Endothelial cell of umbilical vein (primary cell): ENCODE data around the gene MIA. TPM values are rescaled to one million over a fixed set of nuclear protein-coding genes. Genes with fewer than 3 reads are reported as not detected.

Experiments used
- BruUV-seq: library from RNA; stranded (reverse); fragments of 400-500 nt; replicated peaks from 2 replicates; lab custom pipeline; 2021; lab: Mats Ljungman, UMichigan
- CTCF ChIA-PET: fragments of 300-600, 350-600 bp; sonication (Branson Sonifier 250); formaldehyde crosslinking; loops from one replicate; lab custom pipeline; 2021; ENCODE audit warnings: antibody characterized with exemption, inconsistent platforms; lab: Charles Lee
- POLR2A ChIA-PET: fragments of 300-600, 350-600 bp; sonication (Branson Sonifier 250); formaldehyde crosslinking; loops from one replicate; lab custom pipeline; 2021; ENCODE audit warnings: antibody characterized with exemption, inconsistent platforms; lab: Charles Lee
- DNase-seq: peaks from one replicate; pipeline ENCODE4 v3.0.0-alpha.2; 2011; ENCODE audit warnings: low read depth, low spot score
- FAIRE-seq: peaks from 2 replicates; lab custom pipeline; 2011; peaks lifted over from hg19 to GRCh38; lab: Jason Lieb, UNC
- H2AFZ ChIP-seq: 2 replicates; pipeline ENCODE4 v1.6.0; 2012; ENCODE audit warnings: low read depth, low read length, control low read depth, inconsistent platforms
- H3K27ac ChIP-seq: 2 replicates; pipeline ENCODE4 v1.5.1; 2011; ENCODE audit warnings: low read depth, mild to moderate bottlenecking, control low read depth, low read length, moderate library complexity; ENCODE audit not compliant: insufficient read depth
- H3K27me3 ChIP-seq, 2 experiments: 2 replicates each; pipeline versions ENCODE4 v1.6.0 to v1.6.1; 2011; ENCODE audit warnings: low read length in 2 of 2, mixed read lengths in 1 of 2; ENCODE audit not compliant: control insufficient read depth in 2 of 2, insufficient read depth in 2 of 2
- H3K36me3 ChIP-seq, 2 experiments: 2 replicates in 1 of 2; 3 replicates in 1 of 2; pipeline ENCODE4 v1.5.1; 2011; ENCODE audit warnings: low read length in 2 of 2, mild to moderate bottlenecking in 1 of 2, moderate library complexity in 1 of 2; ENCODE audit not compliant: control insufficient read depth in 2 of 2, insufficient read depth in 2 of 2; ENCODE audit errors: extremely low read depth in 1 of 2
- H3K4me1 ChIP-seq: 3 replicates; pipeline ENCODE4 v1.5.1; 2011; ENCODE audit warnings: mild to moderate bottlenecking, low read length; ENCODE audit not compliant: control insufficient read depth, insufficient read depth; ENCODE audit errors: extremely low read depth
- H3K4me2 ChIP-seq: 2 replicates; pipeline ENCODE4 v1.6.1; 2011; ENCODE audit warnings: low read length, control low read depth, mixed read lengths; ENCODE audit not compliant: insufficient read depth
- H3K4me3 ChIP-seq, 3 experiments: fragments of 200-600 bp in 1 of 3; sonication (generic), shearing (Covaris generic) in 1 of 3; replicated peaks in 1 of 3; 2 replicates each; pipeline ENCODE4 v1.5.1; 2011 to 2016; ENCODE audit warnings: control low read depth in 3 of 3, low read length in 3 of 3, mild to moderate bottlenecking in 2 of 3, inconsistent platforms in 1 of 3, low read depth in 1 of 3, moderate library complexity in 1 of 3; ENCODE audit not compliant: insufficient read depth in 1 of 3
- H3K79me2 ChIP-seq: 2 replicates; pipeline ENCODE4 v1.6.0; 2012; ENCODE audit warnings: low read length, inconsistent platforms; ENCODE audit not compliant: control insufficient read depth, insufficient read depth
- H3K9ac ChIP-seq: replicated peaks from 2 replicates; pipeline ENCODE3; 2011; ENCODE audit warnings: low read length, control low read depth; ENCODE audit not compliant: insufficient read depth; ENCODE audit errors: extremely low read depth
- H3K9me1 ChIP-seq: replicated peaks from 3 replicates; pipeline ENCODE4 v1.6.0; 2011; ENCODE audit warnings: mild to moderate bottlenecking, low read length; ENCODE audit not compliant: control insufficient read depth, insufficient read depth; ENCODE audit errors: extremely low read depth
- H3K9me3 ChIP-seq: replicated peaks from 2 replicates; pipeline ENCODE4 v1.5.1; 2012; ENCODE audit warnings: low read length, inconsistent platforms; ENCODE audit not compliant: control insufficient read depth, insufficient read depth
- H4K20me1 ChIP-seq: replicated peaks from 2 replicates; pipeline ENCODE3; 2011; ENCODE audit warnings: mild to moderate bottlenecking, low read length; ENCODE audit not compliant: control insufficient read depth, insufficient read depth; ENCODE audit errors: extremely low read depth
- EZH2 ChIP-seq: IDR thresholded peaks from 2 replicates; pipeline ENCODE4 v1.6.1; 2012; ENCODE audit warnings: borderline replicate concordance, low read depth, mild to moderate bottlenecking, moderate library complexity, low read length, inconsistent platforms; ENCODE audit not compliant: severe bottlenecking
- FOS ChIP-seq: IDR thresholded peaks from 2 replicates; pipeline ENCODE4 v1.6.1; 2011; ENCODE audit warnings: mild to moderate bottlenecking, low read length, moderate library complexity, borderline replicate concordance; ENCODE audit not compliant: insufficient read depth
- JUN ChIP-seq: IDR thresholded peaks from 2 replicates; pipeline ENCODE4 v1.6.1; 2011; ENCODE audit warnings: borderline replicate concordance, low read depth; ENCODE audit not compliant: insufficient read length, insufficient read depth
- MYC ChIP-seq: IDR thresholded peaks from one replicate; pipeline ENCODE4 v1.6.1; 2011; ENCODE audit warnings: mild to moderate bottlenecking, low read depth, low read length
- POLR2A ChIP-seq: IDR thresholded peaks from 2 replicates; pipeline ENCODE4 v1.6.1; 2012; ENCODE audit warnings: low read depth, mild to moderate bottlenecking, control low read depth, low read length
- POLR2AphosphoS5 ChIP-seq: IDR thresholded peaks from 2 replicates; pipeline ENCODE4 v1.6.1; 2012; ENCODE audit warnings: low read depth, mild to moderate bottlenecking, control low read depth, low read length, moderate library complexity; ENCODE audit not compliant: insufficient read depth
- dilution Hi-C: fragments of 300-500 bp; cut with MboI; formaldehyde crosslinking; loops from one replicate; pipeline ENCODE4 v1.15.0; 2019; ENCODE audit warnings: low sequenced_read_pairs; ENCODE audit not compliant: extremely low pct_ligation_motif_present
- intact Hi-C: fragments of 100-400 bp; cut with micrococcal nuclease; formaldehyde crosslinking; loops from one replicate; pipeline ENCODE4 v1.10.0; 2022
- polyA plus RNA-seq, 4 experiments: library from polyadenylated mRNA; depleted of rRNA in 3 of 4; stranded (reverse) in 3 of 4; unstranded in 1 of 4; fragments of >200 nt; gene quantifications; 2 replicates each; pipeline versions ENCODE4 v1.2.1 to v1.2.3, GENCODE V29; 2011 to 2012; ENCODE audit warnings: missing spikeins in 1 of 4
- total RNA-seq: library from RNA; stranded (reverse); gene quantifications from 2 replicates; pipeline ENCODE4 v1.2.3, GENCODE V29; 2021
- TF ChIP-seq, protein P1 (sequence below), 2 donors: IDR thresholded peaks; 1 replicate in 1 of 2; 2 replicates in 1 of 2; pipeline ENCODE4 v1.5.1; 2011; ENCODE audit warnings: low read length in 2 of 2, mild to moderate bottlenecking in 2 of 2, moderate library complexity in 2 of 2, control low read depth in 1 of 2, inconsistent platforms in 1 of 2, low read depth in 1 of 2; ENCODE audit not compliant: insufficient read depth in 1 of 2; ENCODE audit errors: extremely low read depth in 1 of 2

Gene MIA
- total and polyA plus RNA-seq, 2 donors (not counting 3 experiments of a cell fraction or from before 2014, with no cell fraction given) = 0.32 TPM; not detected in 1

DNA sequence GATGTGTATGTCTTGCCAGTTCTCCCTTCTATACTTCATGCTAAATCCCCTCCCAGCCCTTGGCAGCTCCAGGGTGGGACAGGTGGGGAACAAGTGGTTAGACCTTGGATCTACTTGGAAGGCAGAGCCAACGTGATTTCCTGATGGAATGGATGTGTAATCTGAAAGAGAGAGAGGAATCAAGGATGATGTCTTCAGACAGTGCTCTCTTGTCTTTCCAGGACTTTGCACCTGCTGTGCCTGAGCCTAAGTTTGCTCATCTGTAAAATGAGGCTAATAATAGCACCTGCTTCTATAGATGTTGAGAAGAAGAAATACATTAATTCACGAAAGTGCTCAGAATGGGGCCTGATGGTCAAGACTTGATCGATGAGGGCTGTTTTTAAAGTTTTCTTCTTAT, 16.7 kb downstream of the MIA start:
- DNase-seq = no peak
- Histone ChIP-seq H3K9ac (no peak overlapping the region), H3K27ac (no peak overlapping the region), H3K4me1 (no peaks in the 10 kb centered on the region), H3K9me1 (no peaks in the 10 kb centered on the region), H3K36me3 (peaks cover 0 to 7% of the 10 kb centered on the region in 2 experiments), H3K4me2 (no peak overlapping the region), H4K20me1 (no peaks in the 10 kb centered on the region), H3K27me3 (no peaks in the 10 kb centered on the region), H3K9me3 (no peaks in the 10 kb centered on the region), H3K79me2 (no peaks in the 10 kb centered on the region), H3K4me3 (no peak overlapping the region), H2AFZ (no peak overlapping the region)
- no peak for FAIRE-seq
- intact Hi-C loops (no loop called here), dilution Hi-C loops (no loop called here)
- ChIA-PET POLR2A (no interaction called here), CTCF (interaction anchor here (1.4 kb wide), 1 partner anchor 38 kb away, joined by 3 read pairs; no protein-coding TSS in a partner anchor)
- no TSS peak for BruUV-seq
- TF ChIP-seq EZH2 = no peak
- TF ChIP-seq FOS = no peak
- TF ChIP-seq MYC = no peak
- no peak for TF ChIP-seq POLR2AphosphoS5
- TF ChIP-seq JUN = no peak

DNA sequence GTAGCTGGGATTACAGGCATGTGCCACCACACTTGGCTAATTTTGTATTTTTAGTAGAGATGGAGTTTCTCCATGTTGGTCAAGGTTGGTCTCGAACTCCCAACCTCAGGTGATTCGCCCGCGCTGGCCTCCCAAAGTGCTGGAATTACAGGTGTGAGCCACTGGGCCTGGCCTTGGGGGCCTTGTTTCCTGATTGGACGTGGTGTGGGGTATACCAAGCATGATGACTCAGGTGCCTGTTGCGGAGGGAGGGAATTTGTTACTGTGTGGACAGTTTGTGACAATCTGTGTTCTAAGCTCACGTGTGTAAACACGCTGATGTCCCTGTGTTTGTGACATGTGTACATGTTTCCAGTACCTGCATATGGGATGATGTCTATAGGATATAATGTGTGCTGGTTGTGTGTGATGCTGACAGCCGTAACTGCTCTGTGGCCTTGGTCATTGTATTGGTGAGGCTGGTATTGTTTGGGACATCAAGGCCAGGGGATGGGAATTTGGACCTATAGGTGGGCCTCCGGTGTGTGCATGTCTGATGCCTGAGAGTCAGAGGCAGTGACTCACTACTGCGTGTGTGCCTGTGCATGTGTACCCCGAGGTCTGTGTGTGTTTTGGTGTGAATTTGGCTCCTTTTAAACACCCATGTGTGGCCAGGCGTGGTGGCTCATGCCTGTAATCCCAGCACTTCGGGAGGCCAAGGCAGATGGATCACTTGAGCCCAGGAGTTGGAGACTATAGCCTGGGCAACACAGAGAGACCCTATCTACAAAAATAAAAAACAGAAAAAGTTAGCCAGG, 22.0 kb downstream of the MIA start:
- BruUV-seq = no TSS peak
- Histone ChIP-seq H3K4me3 (no peak overlapping the region), H3K4me1 (peaks cover 32% of the 10 kb centered on the region), H3K27me3 (no peaks in the 10 kb centered on the region), H3K36me3 (peaks cover 0 to 12% of the 10 kb centered on the region in 2 experiments), H3K27ac (no peak overlapping the region), H3K9ac (no peak overlapping the region), H3K79me2 (peaks cover 29% of the 10 kb centered on the region), H3K9me3 (no peaks in the 10 kb centered on the region), H3K9me1 (no peaks in the 10 kb centered on the region), H4K20me1 (no peaks in the 10 kb centered on the region), H2AFZ (no peak overlapping the region), H3K4me2 (no peak overlapping the region)
- CTCF ChIA-PET = interaction anchor here (1.1 to 2.5 kb wide), 8 partner anchors 9 to 134 kb away, joined by 3 to 39 read pairs (median 9); partner anchors contain the start of genes ACTMAP, RAB4B and SNRPA
- FAIRE-seq (no peak), DNase-seq (no peak)
- intact Hi-C loops = no loop called here
- dilution Hi-C loops = no loop called here
- POLR2A ChIA-PET = interaction anchor here (1.6 kb wide), 1 partner anchor 47 kb away, joined by 5 read pairs; the partner anchor contains the start of genes ACTMAP and SNRPA
- no peak for TF ChIP-seq FOS
- TF ChIP-seq EZH2 = no peak
- TF ChIP-seq POLR2A = no peak
- TF ChIP-seq JUN = no peak
- TF ChIP-seq, protein P1, sequence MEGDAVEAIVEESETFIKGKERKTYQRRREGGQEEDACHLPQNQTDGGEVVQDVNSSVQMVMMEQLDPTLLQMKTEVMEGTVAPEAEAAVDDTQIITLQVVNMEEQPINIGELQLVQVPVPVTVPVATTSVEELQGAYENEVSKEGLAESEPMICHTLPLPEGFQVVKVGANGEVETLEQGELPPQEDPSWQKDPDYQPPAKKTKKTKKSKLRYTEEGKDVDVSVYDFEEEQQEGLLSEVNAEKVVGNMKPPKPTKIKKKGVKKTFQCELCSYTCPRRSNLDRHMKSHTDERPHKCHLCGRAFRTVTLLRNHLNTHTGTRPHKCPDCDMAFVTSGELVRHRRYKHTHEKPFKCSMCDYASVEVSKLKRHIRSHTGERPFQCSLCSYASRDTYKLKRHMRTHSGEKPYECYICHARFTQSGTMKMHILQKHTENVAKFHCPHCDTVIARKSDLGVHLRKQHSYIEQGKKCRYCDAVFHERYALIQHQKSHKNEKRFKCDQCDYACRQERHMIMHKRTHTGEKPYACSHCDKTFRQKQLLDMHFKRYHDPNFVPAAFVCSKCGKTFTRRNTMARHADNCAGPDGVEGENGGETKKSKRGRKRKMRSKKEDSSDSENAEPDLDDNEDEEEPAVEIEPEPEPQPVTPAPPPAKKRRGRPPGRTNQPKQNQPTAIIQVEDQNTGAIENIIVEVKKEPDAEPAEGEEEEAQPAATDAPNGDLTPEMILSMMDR (IDR thresholded peaks at IDR 0.05; ENCODE audit: extremely low read depth in 1 of 2, insufficient read depth in 1 of 2, low read depth in 1 of 2, low read length in 2 of 2) = no peak
- TF ChIP-seq MYC = no peak
